ENCODE measurements around the gene APOA4.
"Not testable (repeated sequence)": the region's sequence is repeated elsewhere in the genome, so short reads cannot be mapped to it uniquely, and the experiment has no call there.

APOA4 gene

GRCh38 chr11:116844722-116845121 lies 21.6 kb upstream of the APOA4 start:
- no peak for DNase-seq

- no peak for DNase-seq
Measured at GRCh38 chr11:116843661-116844060, 20.6 kb upstream of the APOA4 start.

GRCh38 chr11:116842909-116843308 lies 19.8 kb upstream of the APOA4 start:
- DNase-seq = no peak

- no peak for DNase-seq
Measured at GRCh38 chr11:116842117-116842516, 19.0 kb upstream of the APOA4 start.

- DNase-seq = no peak
Measured at GRCh38 chr11:116840746-116841296, 17.7 kb upstream of the APOA4 start.

- DNase-seq = peak; percentile 33
Measured at GRCh38 chr11:116840224-116840745, 17.2 kb upstream of the APOA4 start.

- no peak for DNase-seq
Measured at GRCh38 chr11:116838321-116839084, 15.4 kb upstream of the APOA4 start.

- no peak for DNase-seq
Measured at GRCh38 chr11:116837231-116838091, 14.4 kb upstream of the APOA4 start, which contains the start of gene APOA1. TSS of gene APOA1 (minus strand) at chr11:116837622. CDS start at chr11:116837387, 235 bp downstream.

- no peak for DNase-seq
Measured at GRCh38 chr11:116836632-116836991, 13.5 kb upstream of the APOA4 start.

GRCh38 chr11:116835791-116836631 lies 12.9 kb upstream of the APOA4 start:
- peak; percentile 95 for DNase-seq

- DNase-seq = peak; percentile 49
Measured at GRCh38 chr11:116835042-116835772, 12.1 kb upstream of the APOA4 start.

GRCh38 chr11:116834535-116835041 lies 11.5 kb upstream of the APOA4 start:
- not testable (repeated sequence) for DNase-seq

- no peak for DNase-seq
Measured at GRCh38 chr11:116833816-116834534, 10.9 kb upstream of the APOA4 start.

- DNase-seq = no peak
Measured at GRCh38 chr11:116833491-116833815, 10.3 kb upstream of the APOA4 start.

GRCh38 chr11:116832350-116833290 lies 9.5 kb upstream of the APOA4 start:
- no peak for DNase-seq

GRCh38 chr11:116831790-116832349 lies 8.8 kb upstream of the APOA4 start:
- no peak for DNase-seq

GRCh38 chr11:116830184-116830912 lies 7.2 kb upstream of the APOA4 start:
- no peak for DNase-seq

- DNase-seq = no peak
Measured at GRCh38 chr11:116829525-116830183, 6.5 kb upstream of the APOA4 start, which contains the start of gene APOC3. TSS of gene APOC3 (plus strand) at chr11:116829907. CDS start at chr11:116830583, 676 bp downstream.

All from hematopoietic multipotent progenitor cell treated with erythropoietin and hydrocortisone succinate and interleukin-3 and kit ligand, for 6 days (in vitro differentiated cells).